ENCODE measurements around the gene HDAC4. TPM values are rescaled to one million over a fixed set of nuclear protein-coding genes. Genes with fewer than 3 reads are reported as not detected.

Gene HDAC4
- total and polyA plus RNA-seq, 2 of the 8 experiments (the other 6 are each of a cell fraction or from before 2014, with no cell fraction given) = 15.4 to 31.5 TPM

GRCh38 chr2:239130041-239130440 is 270.8 kb downstream of the HDAC4 start:
- no peak overlapping the region for H3K4me3 ChIP-seq (ENCODE audit: extremely low read depth in 1 of 4, insufficient read depth in 2 of 4, low read depth in 3 of 4, low read length in 4 of 4)
- H3K27ac ChIP-seq (ENCODE audit: low read depth, low read length) = no peak overlapping the region
- H3K4ac ChIP-seq (replicated peaks; ENCODE audit: insufficient read length, low read depth, low read length) = no peak overlapping the region
- no peak overlapping the region for H2BK15ac ChIP-seq (ENCODE audit: low read length)
- H4K5ac ChIP-seq (ENCODE audit: insufficient read length, low read depth, low read length) = no peak overlapping the region
- no peak overlapping the region for H3K14ac ChIP-seq (ENCODE audit: insufficient read length)
- no peaks in the 10 kb centered on the region for H3K79me2 ChIP-seq (ENCODE audit: control insufficient read depth in 1 of 2, insufficient read depth in 2 of 2, low read length in 2 of 2)
- no peak overlapping the region for H2BK5ac ChIP-seq (ENCODE audit: low read depth, low read length)
- H2AK5ac ChIP-seq (ENCODE audit: low read depth, low read length) = no peak overlapping the region
- no peak overlapping the region for H2BK20ac ChIP-seq (ENCODE audit: low read length)
- H3K9me3 ChIP-seq (ENCODE audit: insufficient read depth in 2 of 2, low read depth in 1 of 2, low read length in 1 of 2) = no peaks in the 10 kb centered on the region; a peak in 1 of 4 replicates
- H3K4me2 ChIP-seq (ENCODE audit: insufficient read depth in 1 of 2, low read depth in 2 of 2, low read length in 2 of 2) = no peak overlapping the region
- no peak for FAIRE-seq
- H3K56ac ChIP-seq (replicated peaks; ENCODE audit: insufficient read length, low read depth, low read length) = no peak overlapping the region
- POLR2A ChIA-PET (ENCODE audit: partially characterized antibody) = no interaction called here
- no peaks in the 10 kb centered on the region for H3K4me1 ChIP-seq (replicated peaks in 1 of 4; ENCODE audit: control insufficient read depth in 3 of 4, insufficient read depth in 4 of 4, low read length in 3 of 4)
- H3K27me3 ChIP-seq (replicated peaks in 1 of 4; ENCODE audit: control insufficient read depth in 3 of 4, extremely low read depth in 1 of 4, insufficient read depth in 3 of 4, low read length in 3 of 4) = no peaks in the 10 kb centered on the region
- no peak overlapping the region for H2AFZ ChIP-seq (ENCODE audit: low read length)
- TF ChIP-seq RXRA (IDR thresholded peaks at IDR 0.05; ENCODE audit: insufficient read depth, low read depth, low read length) = no peak
- TF ChIP-seq TCF12 (IDR thresholded peaks at IDR 0.05; ENCODE audit: low read depth, low read length) = no peak
- TF ChIP-seq RAD21 (IDR thresholded peaks at IDR 0.05 in 1 of 2, conservative IDR thresholded peaks at IDR 0.05 in 1 of 2; ENCODE audit: low read depth in 2 of 2, low read length in 2 of 2) = no peak
- H3K79me1 ChIP-seq (ENCODE audit: low read depth, low read length) = no peaks in the 10 kb centered on the region; the same call in 1 of the 2 replicates
- no peak overlapping the region for H3K23ac ChIP-seq (ENCODE audit: insufficient read length)
- H4K8ac ChIP-seq (ENCODE audit: extremely low read depth, insufficient read depth, low read length) = no peak overlapping the region
- 94% methylated on average over 9 of the region's 9 CpGs; no CpG with 5 or more reads in 1 of the 2 experiments for WGBS, 2 experiments (ENCODE audit: extremely low coverage in 1 of 2, insufficient coverage in 1 of 2, insufficient read length in 1 of 2, insufficient replicate concordance in 2 of 2, low coverage in 1 of 2, low lambda C conversion rate in 2 of 2, missing lambda C conversion rate in 1 of 2)
- no peak overlapping the region for H2BK12ac ChIP-seq (ENCODE audit: low read depth, low read length)
- CTCF ChIA-PET (ENCODE audit: partially characterized antibody) = interaction anchor here (1.0 to 3.7 kb wide), 3 partner anchors 10 to 23 kb away, joined by 4 to 30 read pairs (median 8); no protein-coding TSS in a partner anchor
- peaks cover 11 to 23% (median 18%) of the 10 kb centered on the region in 4 experiments for H3K36me3 ChIP-seq (ENCODE audit: control insufficient read depth in 2 of 4, insufficient read depth in 4 of 4, low read length in 3 of 4)
- DNase-seq (ENCODE audit: low read depth in 1 of 2, low spot score in 2 of 2) = no peak
- H3K9ac ChIP-seq (replicated peaks in 1 of 4; ENCODE audit: extremely low read depth in 1 of 4, low read depth in 3 of 4, low read length in 3 of 4) = no peak overlapping the region
- H3K23me2 ChIP-seq (ENCODE audit: low read depth, low read length) = no peaks in the 10 kb centered on the region
- H4K20me1 ChIP-seq (replicated peaks in 1 of 2; ENCODE audit: control insufficient read depth in 1 of 2, insufficient read depth in 2 of 2, low read length in 2 of 2) = peaks cover 2 to 6% of the 10 kb centered on the region in 2 experiments
- no peak overlapping the region for H4K91ac ChIP-seq (replicated peaks; ENCODE audit: insufficient read length, low read length)
- no peak overlapping the region for H3K18ac ChIP-seq (ENCODE audit: extremely low read depth, low read length)
- no peak overlapping the region for H2BK120ac ChIP-seq (replicated peaks; ENCODE audit: low read depth, low read length)

Data from H1 (cell line).